HUES6 (cell line): ENCODE data around the gene DPY30.
A peak's percentile ranks its signal among the peaks of the same experiment; 100 is the strongest.

Experiments
- H3K27ac ChIP-seq: 2 replicates; pipeline ENCODE4 v1.7.0; 2013; ENCODE audit warnings: low read depth, mild to moderate bottlenecking, low read length, inconsistent platforms
- H3K27me3 ChIP-seq: 2 replicates; pipeline ENCODE4 v1.6.1; 2013; ENCODE audit warnings: low read length; ENCODE audit not compliant: control insufficient read depth, insufficient read depth
- H3K36me3 ChIP-seq: 2 replicates; pipeline ENCODE4 v1.6.1; 2013; ENCODE audit warnings: low read length; ENCODE audit not compliant: control insufficient read depth, insufficient read depth
- H3K4me1 ChIP-seq: 2 replicates; pipeline ENCODE4 v1.6.1; 2013; ENCODE audit warnings: low read length; ENCODE audit not compliant: control insufficient read depth, insufficient read depth
- H3K4me3 ChIP-seq: 2 replicates; pipeline ENCODE4 v1.5.1; 2013; ENCODE audit warnings: low read depth, low read length
- H3K9ac ChIP-seq: one replicate; pipeline ENCODE4 v1.6.1; 2013; ENCODE audit warnings: mild to moderate bottlenecking, low read length
- H3K9me3 ChIP-seq: 2 replicates; pipeline ENCODE4 v1.6.1; 2013; ENCODE audit warnings: low read depth, low read length; ENCODE audit not compliant: control insufficient read depth, insufficient read depth

DPY30 gene

GRCh38 chr2:32039447-32040219 is at the start of gene DPY30:
Gene DPY30, minus strand, starts transcription at chr2:32039805. Its CDS starts 349 bp downstream, at chr2:32039456.
- Histone ChIP-seq H3K4me1 (no peaks in the 10 kb centered on the region), H3K9ac (peak within 1 kb of the TSS; percentile 82), H3K36me3 (peaks cover 15% of the 10 kb centered on the region), H3K4me3 (peak within 1 kb of the TSS; percentile 79), H3K27ac (peak within 1 kb of the TSS; percentile 10; the same call in 1 of the 2 replicates), H3K27me3 (no peaks in the 10 kb centered on the region), H3K9me3 (no peaks in the 10 kb centered on the region)

- no peak overlapping the region for H3K27ac ChIP-seq
These were observed 34.5 kb upstream of the DPY30 start for GRCh38 chr2:32074134-32074506.

GRCh38 chr2:32067549-32067948 is 27.9 kb upstream of the DPY30 start:
- Histone ChIP-seq H3K27ac (no peak overlapping the region), H3K27me3 (no peaks in the 10 kb centered on the region), H3K4me3 (no peak overlapping the region), H3K9ac (no peak overlapping the region), H3K36me3 (no peaks in the 10 kb centered on the region), H3K4me1 (no peaks in the 10 kb centered on the region), H3K9me3 (no peaks in the 10 kb centered on the region)

More at GRCh38 chr2:32074134-32074506, 34.5 kb upstream of the DPY30 start:
- no peaks in the 10 kb centered on the region for H3K27me3 ChIP-seq
- no peaks in the 10 kb centered on the region for H3K9me3 ChIP-seq
- H3K36me3 ChIP-seq = no peaks in the 10 kb centered on the region; the same call in 1 of the 2 replicates
- no peaks in the 10 kb centered on the region for H3K4me1 ChIP-seq
- H3K9ac ChIP-seq = no peak overlapping the region
- no peak overlapping the region for H3K4me3 ChIP-seq

- no peaks in the 10 kb centered on the region for H3K36me3 ChIP-seq
- no peaks in the 10 kb centered on the region for H3K9me3 ChIP-seq
- H3K27ac ChIP-seq = no peak overlapping the region
- H3K4me3 ChIP-seq = peak overlapping the region; percentile 69
- peak overlapping the region; percentile 46 for H3K9ac ChIP-seq
- H3K4me1 ChIP-seq = peaks cover 7% of the 10 kb centered on the region
- no peaks in the 10 kb centered on the region for H3K27me3 ChIP-seq
These were observed 25.1 kb upstream of the DPY30 start for GRCh38 chr2:32064713-32065112.

GRCh38 chr2:32064021-32064601 is 24.5 kb upstream of the DPY30 start:
- no peaks in the 10 kb centered on the region for H3K27me3 ChIP-seq
- H3K9ac ChIP-seq = peak overlapping the region; percentile 46
- no peaks in the 10 kb centered on the region for H3K9me3 ChIP-seq
- H3K4me1 ChIP-seq = peaks cover 7% of the 10 kb centered on the region
- peak overlapping the region; percentile 69 for H3K4me3 ChIP-seq
- peak overlapping the region; percentile 73; the same call in 1 of the 2 replicates for H3K27ac ChIP-seq
- no peaks in the 10 kb centered on the region for H3K36me3 ChIP-seq

- Histone ChIP-seq H3K27me3 (no peaks in the 10 kb centered on the region), H3K27ac (peak within 1 kb of the TSS; percentile 73; the same call in 1 of the 2 replicates), H3K36me3 (no peaks in the 10 kb centered on the region), H3K4me1 (peaks cover 7% of the 10 kb centered on the region), H3K9ac (peak within 1 kb of the TSS; percentile 76), H3K4me3 (peak within 1 kb of the TSS; percentile 69), H3K9me3 (no peaks in the 10 kb centered on the region)
These were observed 23.9 kb upstream of the DPY30 start, which contains the start of gene SPAST for GRCh38 chr2:32063310-32064020. Gene SPAST, plus strand, starts transcription at chr2:32063556. Its CDS starts 276 bp downstream, at chr2:32063832.

GRCh38 chr2:32061973-32062861 is 22.6 kb upstream of the DPY30 start:
- no peaks in the 10 kb centered on the region for H3K36me3 ChIP-seq
- no peaks in the 10 kb centered on the region for H3K27me3 ChIP-seq
- no peaks in the 10 kb centered on the region for H3K9me3 ChIP-seq
- no peak overlapping the region for H3K9ac ChIP-seq
- peaks cover 7% of the 10 kb centered on the region for H3K4me1 ChIP-seq
- no peak overlapping the region for H3K27ac ChIP-seq
- H3K4me3 ChIP-seq = peak overlapping the region; percentile 69

GRCh38 chr2:32061430-32061829 is 21.8 kb upstream of the DPY30 start:
- H3K4me1 ChIP-seq = peaks cover 7% of the 10 kb centered on the region
- no peak overlapping the region for H3K27ac ChIP-seq
- H3K36me3 ChIP-seq = no peaks in the 10 kb centered on the region
- no peaks in the 10 kb centered on the region for H3K9me3 ChIP-seq
- H3K27me3 ChIP-seq = no peaks in the 10 kb centered on the region
- H3K4me3 ChIP-seq = no peak overlapping the region
- no peak overlapping the region for H3K9ac ChIP-seq

GRCh38 chr2:32060266-32060665 is 20.7 kb upstream of the DPY30 start:
- H3K9me3 ChIP-seq = no peaks in the 10 kb centered on the region
- no peak overlapping the region for H3K9ac ChIP-seq
- H3K27me3 ChIP-seq = no peaks in the 10 kb centered on the region
- H3K4me3 ChIP-seq = no peak overlapping the region
- H3K27ac ChIP-seq = no peak overlapping the region
- H3K36me3 ChIP-seq = no peaks in the 10 kb centered on the region
- H3K4me1 ChIP-seq = peaks cover 7% of the 10 kb centered on the region

- Histone ChIP-seq H3K4me1 (peaks cover 7% of the 10 kb centered on the region), H3K9ac (no peak overlapping the region), H3K27me3 (no peaks in the 10 kb centered on the region), H3K36me3 (no peaks in the 10 kb centered on the region), H3K4me3 (no peak overlapping the region), H3K9me3 (no peaks in the 10 kb centered on the region), H3K27ac (no peak overlapping the region)
These were observed 18.5 kb upstream of the DPY30 start for GRCh38 chr2:32058130-32058529.
